Lower leg skin (tissue), 3 donors: ENCODE measurements around the gene RAVER1.

Experiments
- POLR2A ChIP-seq, 2 donors: fragments of 450-650 bp; IDR thresholded peaks; one replicate each; pipeline ENCODE4 v1.6.1; 2016 to 2017; ENCODE audit warnings: antibody characterized with exemption in 2 of 2, mild to moderate bottlenecking in 1 of 2, moderate library complexity in 1 of 2
- TF ChIP-seq, protein P1 (sequence below), 3 donors: fragments of 450-650 bp; IDR thresholded peaks; one replicate each; pipeline ENCODE4 v1.5.1; 2016; ENCODE audit warnings: antibody characterized with exemption in 3 of 3, mild to moderate bottlenecking in 3 of 3, moderate library complexity in 2 of 3

DNA sequence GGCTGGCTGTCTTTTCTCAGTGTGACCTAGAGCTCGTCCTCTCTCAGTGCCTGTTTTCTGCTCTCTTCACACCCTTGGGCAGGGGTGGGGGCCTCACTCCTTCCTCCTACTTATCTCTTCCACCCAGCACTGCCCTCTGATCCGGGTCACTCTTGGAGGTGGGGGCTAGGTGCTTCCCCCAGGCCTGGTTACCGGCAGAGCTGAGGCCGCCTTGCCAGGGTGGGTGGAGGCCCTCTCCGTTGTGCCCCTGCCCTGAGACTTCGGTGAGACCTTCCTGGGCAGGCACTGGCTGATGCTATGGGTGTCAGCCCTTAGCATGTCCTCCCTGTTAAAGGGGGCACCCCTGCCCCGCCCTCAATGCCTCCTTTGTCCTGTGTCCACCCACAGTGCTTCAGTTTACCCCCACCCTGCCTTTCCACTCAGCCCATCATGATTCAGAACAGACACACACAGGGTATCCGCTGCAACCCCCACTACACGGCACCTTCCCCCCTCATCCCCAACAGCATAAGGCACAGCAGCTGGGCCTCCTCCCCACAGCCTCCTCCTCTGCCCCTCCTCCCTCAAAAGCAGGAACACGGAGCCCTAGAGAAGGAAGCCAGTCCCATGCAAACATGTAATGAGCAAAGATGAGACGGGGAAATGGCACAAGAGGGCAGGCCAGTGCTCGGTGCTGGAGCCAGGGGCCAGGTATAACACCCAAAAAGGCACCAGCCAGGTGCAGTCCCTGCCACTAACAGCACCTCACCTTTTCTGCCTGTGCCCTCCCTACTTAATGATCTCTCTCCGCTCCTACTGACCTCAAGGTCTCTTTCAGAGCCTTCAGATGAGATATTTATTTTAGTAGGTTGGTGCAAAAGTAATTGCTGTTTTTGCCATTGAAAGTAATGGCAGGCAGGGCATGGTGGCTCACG is 33.5 kb downstream of the RAVER1 start:
- TF ChIP-seq, protein P1, sequence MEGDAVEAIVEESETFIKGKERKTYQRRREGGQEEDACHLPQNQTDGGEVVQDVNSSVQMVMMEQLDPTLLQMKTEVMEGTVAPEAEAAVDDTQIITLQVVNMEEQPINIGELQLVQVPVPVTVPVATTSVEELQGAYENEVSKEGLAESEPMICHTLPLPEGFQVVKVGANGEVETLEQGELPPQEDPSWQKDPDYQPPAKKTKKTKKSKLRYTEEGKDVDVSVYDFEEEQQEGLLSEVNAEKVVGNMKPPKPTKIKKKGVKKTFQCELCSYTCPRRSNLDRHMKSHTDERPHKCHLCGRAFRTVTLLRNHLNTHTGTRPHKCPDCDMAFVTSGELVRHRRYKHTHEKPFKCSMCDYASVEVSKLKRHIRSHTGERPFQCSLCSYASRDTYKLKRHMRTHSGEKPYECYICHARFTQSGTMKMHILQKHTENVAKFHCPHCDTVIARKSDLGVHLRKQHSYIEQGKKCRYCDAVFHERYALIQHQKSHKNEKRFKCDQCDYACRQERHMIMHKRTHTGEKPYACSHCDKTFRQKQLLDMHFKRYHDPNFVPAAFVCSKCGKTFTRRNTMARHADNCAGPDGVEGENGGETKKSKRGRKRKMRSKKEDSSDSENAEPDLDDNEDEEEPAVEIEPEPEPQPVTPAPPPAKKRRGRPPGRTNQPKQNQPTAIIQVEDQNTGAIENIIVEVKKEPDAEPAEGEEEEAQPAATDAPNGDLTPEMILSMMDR (IDR thresholded peaks at IDR 0.05) = no peak
- no peak for TF ChIP-seq POLR2A (IDR thresholded peaks at IDR 0.05)
